ENCODE results near the gene SNAPC4. TPM values are rescaled to one million over a fixed set of nuclear protein-coding genes. Genes with fewer than 3 reads are reported as not detected.
A peak's percentile ranks its signal among the peaks of the same experiment; 100 is the strongest.

The SNAPC4 gene
- total and polyA plus RNA-seq, 9 of the 15 experiments (the other 6 are each of a cell fraction or from before 2014, with no cell fraction given): 0.21 to 21.8 (median 8.8) TPM

- TF ChIP-seq GTF2B (IDR thresholded peaks at IDR 0.05; ENCODE audit: extremely low read depth, insufficient read length): no peak
- TF ChIP-seq NR0B1 (IDR thresholded peaks at IDR 0.05; ENCODE audit: partially characterized antibody): no peak
- no peak for TF ChIP-seq ZBTB43 (CRISPR knock-in tag; IDR thresholded peaks at IDR 0.05)
- no peak for TF ChIP-seq TEAD2 (tag; IDR thresholded peaks at IDR 0.05)
- TF ChIP-seq SP1 (CRISPR knock-in tag; IDR thresholded peaks at IDR 0.05): peak; percentile 89
- no peak for TF ChIP-seq CBX2 (IDR thresholded peaks at IDR 0.05; ENCODE audit: insufficient read depth, low read length, poor library complexity, severe bottlenecking)
- peak; percentile 82 for TF ChIP-seq NR3C1 (CRISPR knock-in tag; IDR thresholded peaks at IDR 0.05)
- TF ChIP-seq THAP12 (CRISPR knock-in tag; IDR thresholded peaks at IDR 0.05): peak; percentile 53
- TF ChIP-seq RREB1 (CRISPR knock-in tag; IDR thresholded peaks at IDR 0.05): no peak
- peak; percentile 98 for TF ChIP-seq FIP1L1 (IDR thresholded peaks at IDR 0.05; ENCODE audit: low read depth, low read length, poor library complexity, severe bottlenecking)
- TF ChIP-seq E2F3 (CRISPR knock-in tag; IDR thresholded peaks at IDR 0.05): peak; percentile 86; the same call in 1 of the 2 replicates
- 0 out of 2 replicates have a peak, but pooled peaks have one; percentile 17 for TF ChIP-seq ZNF124 (CRISPR knock-in tag; IDR thresholded peaks at IDR 0.05)
- peak; percentile 54; the same call in 1 of the 2 replicates for TF ChIP-seq ZBTB12 (CRISPR knock-in tag; IDR thresholded peaks at IDR 0.05)
Observed at GRCh38 chr9:136363106-136363948, 36.6 kb downstream of the SNAPC4 start, which contains the start of gene DNLZ (continued).
